Testis (tissue), 3 donors: ENCODE measurements around the gene MUCL1. TPM values are rescaled to one million over a fixed set of nuclear protein-coding genes. Genes with fewer than 3 reads are reported as not detected.
"Not testable (repeated sequence)": the region's sequence is repeated elsewhere in the genome, so short reads cannot be mapped to it uniquely, and the experiment has no call there.

ENCODE experiments used
- DNase-seq: peaks from one replicate; pipeline ENCODE4 v3.0.0-alpha.2; 2019
- H3K27ac ChIP-seq, 2 donors: fragments of 200-600 bp; sonication (generic); one replicate each; pipeline ENCODE4 v1.5.1; 2019
- H3K27me3 ChIP-seq: fragments of 200-600 bp; sonication (generic); one replicate; pipeline ENCODE4 v1.5.1; 2019
- H3K36me3 ChIP-seq: fragments of 200-600 bp; sonication (generic); one replicate; pipeline ENCODE4 v1.5.1; 2017; ENCODE audit warnings: low read depth; ENCODE audit errors: missing control alignments
- H3K4me1 ChIP-seq: fragments of 200-600 bp; sonication (generic); one replicate; pipeline ENCODE4 v1.5.1; 2019
- H3K4me3 ChIP-seq, 2 donors: fragments of 200-600 bp; sonication (generic); one replicate each; pipeline ENCODE4 v1.5.1; 2017 to 2019
- H3K9me3 ChIP-seq: fragments of 200-600 bp; sonication (generic); one replicate; pipeline ENCODE4 v1.5.1; 2017
- POLR2A ChIP-seq: fragments of 450-650 bp; IDR thresholded peaks from one replicate; pipeline ENCODE4 v1.6.1; 2017; ENCODE audit warnings: antibody characterized with exemption, mild to moderate bottlenecking, moderate library complexity
- WGBS, 2 donors: methylation state at CpG; one replicate each; pipeline ENCODE4 v1.1.5; 2018; 5-methylcytosine and 5-hydroxymethylcytosine counted together
- intact Hi-C: fragments of 100-400 bp; cut with DNase I; formaldehyde crosslinking; loops from one replicate; pipeline ENCODE4 v1.15.1; 2023; ENCODE audit warnings: low total_unique reads
- polyA plus RNA-seq: library from polyadenylated mRNA; stranded (reverse); fragments of 350-450 nt; fragmentation: Illumina TruSeq; extraction: RNeasy Lipid Tissue Mini Kit (QIAGEN cat#74804); gene quantifications from one replicate; pipeline ENCODE4 v1.2.3, GENCODE V29; 2014; ENCODE audit warnings: low read depth, low replicate concordance; ENCODE audit not compliant: insufficient read depth
- total RNA-seq, 2 donors: library from RNA; depleted of rRNA; stranded (reverse); fragments of >200 nt; gene quantifications; one replicate each; pipeline ENCODE4 v1.2.3, GENCODE V29; 2016
- TF ChIP-seq, protein P1 (sequence below), 3 experiments: fragments of 450-650 bp in 2 of 3; fragments of 200-600 bp in 1 of 3; sonication (generic) in 1 of 3; IDR thresholded peaks; one replicate each; pipeline ENCODE4 v1.5.1; 2016 to 2019; ENCODE audit warnings: antibody characterized with exemption in 3 of 3, mild to moderate bottlenecking in 2 of 3, moderate library complexity in 1 of 3

MUCL1 gene
- total and polyA plus RNA-seq, 3 donors from 2014 or later, result 1.4 to 1.6 TPM; not detected in 1

DNA sequence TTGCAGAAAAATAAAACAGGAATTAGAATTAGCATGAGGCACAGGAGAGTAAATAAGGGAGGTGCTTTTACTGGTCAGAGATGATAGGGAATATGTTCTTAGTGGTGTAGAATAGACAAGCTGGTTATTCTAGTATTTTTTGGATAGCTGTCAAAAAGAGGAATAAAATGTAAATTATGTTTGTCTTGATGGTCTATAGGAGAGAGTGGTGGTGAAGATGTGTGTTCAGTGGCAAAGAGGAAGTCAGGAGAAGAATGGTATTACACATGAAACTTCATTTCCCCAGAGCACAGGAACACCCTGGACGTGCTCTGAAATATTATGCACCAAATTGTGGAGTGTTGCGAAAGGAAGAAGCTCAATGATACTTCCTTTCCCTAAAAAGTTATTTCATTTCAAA, 27.8 kb downstream of the MUCL1 start:
- Histone ChIP-seq H3K9me3 (no peaks in the 10 kb centered on the region), H3K27me3 (no peaks in the 10 kb centered on the region), H3K27ac (no peak overlapping the region), H3K4me3 (no peak overlapping the region), H3K36me3 (no peaks in the 10 kb centered on the region), H3K4me1 (no peaks in the 10 kb centered on the region)
- 72% methylated on average over 2 of the region's 2 CpGs for WGBS, 2 donors
- DNase-seq, result no peak
- intact Hi-C loops, result no loop called here
- no peak for TF ChIP-seq POLR2A

DNA sequence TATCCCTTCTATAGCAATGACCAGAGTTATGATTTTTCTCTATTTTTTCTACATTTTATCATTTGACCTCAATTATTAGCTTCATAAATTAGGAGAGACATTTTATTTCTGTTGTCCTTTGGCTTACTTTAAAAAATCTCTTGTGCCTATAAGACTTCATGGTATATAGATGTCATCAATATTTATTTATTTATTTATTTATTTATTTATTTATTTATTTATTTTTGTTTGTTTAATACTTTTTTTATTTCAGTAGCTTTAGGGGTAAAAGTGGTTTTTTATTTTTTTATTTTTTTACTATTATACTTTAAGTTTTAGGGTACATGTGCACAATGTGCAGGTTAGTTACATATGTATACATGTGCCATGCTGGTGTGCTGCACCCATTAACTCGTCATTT, 28.3 kb downstream of the MUCL1 start:
- H3K4me1 ChIP-seq, H3K27me3 ChIP-seq, H3K27ac ChIP-seq, H3K4me3 ChIP-seq, H3K9me3 ChIP-seq, intact Hi-C loops, H3K36me3 ChIP-seq, DNase-seq: not testable (repeated sequence)
- 67 to 90% methylated on average over 1 of the region's 1 CpG for WGBS, 2 donors

DNA sequence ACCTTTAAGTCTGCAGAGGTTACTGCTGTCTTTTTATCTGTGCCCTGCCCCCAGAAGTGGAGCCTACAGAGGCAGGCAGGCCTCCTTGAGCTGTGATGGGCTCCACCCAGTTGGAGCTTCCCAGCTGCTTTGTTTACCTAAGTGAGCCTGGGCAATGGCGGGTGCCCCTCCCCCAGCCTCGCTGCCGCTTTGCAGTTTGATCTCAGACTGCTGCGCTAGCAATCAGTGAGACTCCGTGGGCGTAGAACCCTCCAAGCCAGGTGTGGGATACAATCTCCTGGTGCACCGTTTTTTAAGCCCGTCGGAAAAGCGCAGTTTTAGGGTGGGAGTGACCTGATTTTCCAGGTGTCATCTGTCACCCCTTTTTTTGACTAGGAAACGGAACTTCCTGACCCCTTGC, 34.1 kb downstream of the MUCL1 start:
- H3K36me3 ChIP-seq, H3K4me1 ChIP-seq, H3K4me3 ChIP-seq, H3K27me3 ChIP-seq, H3K9me3 ChIP-seq, DNase-seq, intact Hi-C loops, H3K27ac ChIP-seq: not testable (repeated sequence)
- WGBS, 2 donors, result 66 to 69% methylated on average over 11 of the region's 11 CpGs

- Histone ChIP-seq H3K36me3 (no peaks in the 10 kb centered on the region), H3K9me3 (no peaks in the 10 kb centered on the region), H3K4me3 (no peak overlapping the region), H3K27ac (no peak overlapping the region), H3K27me3 (no peaks in the 10 kb centered on the region), H3K4me1 (no peaks in the 10 kb centered on the region)
- TF ChIP-seq POLR2A, result no peak
- intact Hi-C loops, result no loop called here
- no peak for DNase-seq
- 79 to 87% methylated on average over 3 of the region's 3 CpGs for WGBS, 2 donors
These were observed 36.0 kb downstream of the MUCL1 start for GRCh38 chr12:54890339-54890738.

DNA sequence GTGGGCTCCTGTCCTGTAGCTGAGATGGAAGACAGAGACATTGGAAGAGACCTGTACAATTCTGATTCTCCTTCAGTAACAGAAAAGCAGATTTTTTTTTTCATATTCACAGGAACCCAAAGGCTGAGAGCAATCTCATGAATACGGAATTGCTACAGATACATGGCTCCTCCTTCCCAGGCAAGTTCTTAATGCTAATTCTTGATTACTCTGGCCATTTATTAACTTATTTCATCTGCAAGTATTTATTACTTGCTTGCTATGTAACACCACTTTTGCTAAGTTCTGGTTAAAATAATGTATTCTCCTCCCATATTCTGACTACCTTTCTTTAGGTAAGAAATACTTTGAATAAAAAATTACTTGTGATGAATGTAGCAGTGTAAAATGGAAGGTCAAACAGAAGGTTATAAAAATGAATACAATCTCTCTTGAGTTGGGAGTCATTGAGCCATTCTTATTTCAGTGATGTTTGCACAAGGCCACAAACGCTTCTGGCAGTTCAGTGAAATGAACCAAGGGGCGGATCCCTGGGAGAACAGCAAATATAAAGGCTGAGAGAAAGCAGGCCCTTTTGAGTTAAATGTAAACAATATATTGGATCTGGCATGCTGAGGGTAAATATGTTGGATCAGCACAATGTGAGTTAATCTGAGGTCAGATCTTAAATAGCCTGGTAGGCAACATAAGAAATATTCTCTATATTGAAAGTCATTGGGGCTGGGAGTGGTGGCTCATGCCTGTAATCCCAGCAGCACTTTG, 37.6 kb downstream of the MUCL1 start:
- WGBS, 2 donors, result 71 to 85% methylated on average over 3 of the region's 3 CpGs
- Histone ChIP-seq H3K4me1 (no peaks in the 10 kb centered on the region), H3K9me3 (no peaks in the 10 kb centered on the region), H3K27ac (no peak overlapping the region), H3K36me3 (no peaks in the 10 kb centered on the region), H3K27me3 (no peaks in the 10 kb centered on the region), H3K4me3 (no peak overlapping the region)
- intact Hi-C loops, result no loop called here
- TF ChIP-seq POLR2A, result no peak
- TF ChIP-seq, protein P1, sequence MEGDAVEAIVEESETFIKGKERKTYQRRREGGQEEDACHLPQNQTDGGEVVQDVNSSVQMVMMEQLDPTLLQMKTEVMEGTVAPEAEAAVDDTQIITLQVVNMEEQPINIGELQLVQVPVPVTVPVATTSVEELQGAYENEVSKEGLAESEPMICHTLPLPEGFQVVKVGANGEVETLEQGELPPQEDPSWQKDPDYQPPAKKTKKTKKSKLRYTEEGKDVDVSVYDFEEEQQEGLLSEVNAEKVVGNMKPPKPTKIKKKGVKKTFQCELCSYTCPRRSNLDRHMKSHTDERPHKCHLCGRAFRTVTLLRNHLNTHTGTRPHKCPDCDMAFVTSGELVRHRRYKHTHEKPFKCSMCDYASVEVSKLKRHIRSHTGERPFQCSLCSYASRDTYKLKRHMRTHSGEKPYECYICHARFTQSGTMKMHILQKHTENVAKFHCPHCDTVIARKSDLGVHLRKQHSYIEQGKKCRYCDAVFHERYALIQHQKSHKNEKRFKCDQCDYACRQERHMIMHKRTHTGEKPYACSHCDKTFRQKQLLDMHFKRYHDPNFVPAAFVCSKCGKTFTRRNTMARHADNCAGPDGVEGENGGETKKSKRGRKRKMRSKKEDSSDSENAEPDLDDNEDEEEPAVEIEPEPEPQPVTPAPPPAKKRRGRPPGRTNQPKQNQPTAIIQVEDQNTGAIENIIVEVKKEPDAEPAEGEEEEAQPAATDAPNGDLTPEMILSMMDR (IDR thresholded peaks at IDR 0.05), result no peak
- no peak for DNase-seq

Other genes starting within 250 kb of the MUCL1 start
- not detected for gene LACRT, start 219.6 kb upstream of the MUCL1 start, total RNA-seq
- not detected for gene LACRT, start 219.6 kb upstream of the MUCL1 start, polyA plus RNA-seq
- not detected for gene DCD, start 206.2 kb upstream of the MUCL1 start, total RNA-seq
- not detected for gene DCD, start 206.2 kb upstream of the MUCL1 start, polyA plus RNA-seq
- gene TESPA1, start 130.2 kb downstream of the MUCL1 start, total RNA-seq, result under 1 TPM; 0.79 to 0.87 TPM
- gene TESPA1, start 130.2 kb downstream of the MUCL1 start, polyA plus RNA-seq, result 1.7 TPM
- under 1 TPM in 1 of 2 donors, not detected in 1; 0.31 TPM for gene NEUROD4, start 165.5 kb downstream of the MUCL1 start, total RNA-seq
- 0.09 TPM for gene NEUROD4, start 165.5 kb downstream of the MUCL1 start, polyA plus RNA-seq